Activated effector memory CD4-positive, alpha-beta T cell treated with Interleukin-2 at 50 U/mL for 16 hours (primary cell): ENCODE data around the gene DIP2C.
"Not testable (repeated sequence)": the region's sequence is repeated elsewhere in the genome, so short reads cannot be mapped to it uniquely, and the experiment has no call there.

Experiments used
- DNase-seq: peaks from one replicate; pipeline ENCODE4 v3.0.0-alpha.2; 2020

The DIP2C gene

DNA sequence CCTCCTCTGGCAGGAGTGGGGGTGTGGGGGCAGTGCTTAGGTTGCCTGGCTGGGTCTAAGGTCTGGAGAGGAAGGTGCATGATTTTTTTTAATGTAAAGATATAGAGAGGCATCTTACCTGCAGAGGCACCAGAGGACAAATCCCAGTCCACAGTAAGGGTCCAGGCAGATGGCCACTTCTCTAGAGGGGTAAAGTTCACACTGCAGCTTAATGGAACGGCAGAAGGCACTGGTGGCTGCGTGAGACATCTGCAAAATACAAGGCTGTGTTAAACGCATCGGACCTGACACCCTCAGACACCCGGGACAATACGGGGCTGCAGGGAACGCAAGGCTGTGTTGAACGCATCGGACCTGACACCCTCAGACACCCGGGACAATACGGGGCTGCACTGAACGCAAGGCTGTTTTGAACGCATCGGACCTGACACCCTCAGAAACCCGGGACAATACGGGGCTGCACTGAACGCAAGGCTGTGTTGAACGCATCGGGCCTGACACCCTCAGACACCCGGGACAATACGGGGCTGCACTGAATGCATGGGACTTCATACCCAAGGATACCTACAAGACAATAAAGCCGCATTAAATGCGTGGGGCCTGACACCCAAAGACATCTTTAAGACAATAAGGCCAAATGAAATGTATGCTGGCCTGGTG lies 348.3 kb downstream of the DIP2C start:
- no peak for DNase-seq

- DNase-seq, result no peak
Observed at GRCh38 chr10:340646-341045, 348.8 kb downstream of the DIP2C start.

DNA sequence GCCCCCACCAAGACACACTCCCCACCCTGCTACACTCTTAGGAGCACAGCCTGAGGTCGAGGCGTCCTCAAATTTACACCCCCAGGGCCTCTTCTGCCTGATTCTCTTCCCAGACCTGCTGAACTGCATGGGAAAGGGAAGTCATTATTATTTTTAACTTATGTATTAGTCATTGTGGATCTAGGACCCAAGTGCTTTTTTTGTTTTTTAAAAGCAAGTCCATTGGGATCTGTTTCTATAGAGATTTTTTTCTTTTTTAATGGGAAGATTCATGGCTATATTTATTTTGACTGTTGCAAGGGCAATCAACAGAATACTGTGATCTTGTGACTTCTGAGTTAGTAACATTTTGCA lies 350.5 kb downstream of the DIP2C start:
- DNase-seq, result no peak

DNA sequence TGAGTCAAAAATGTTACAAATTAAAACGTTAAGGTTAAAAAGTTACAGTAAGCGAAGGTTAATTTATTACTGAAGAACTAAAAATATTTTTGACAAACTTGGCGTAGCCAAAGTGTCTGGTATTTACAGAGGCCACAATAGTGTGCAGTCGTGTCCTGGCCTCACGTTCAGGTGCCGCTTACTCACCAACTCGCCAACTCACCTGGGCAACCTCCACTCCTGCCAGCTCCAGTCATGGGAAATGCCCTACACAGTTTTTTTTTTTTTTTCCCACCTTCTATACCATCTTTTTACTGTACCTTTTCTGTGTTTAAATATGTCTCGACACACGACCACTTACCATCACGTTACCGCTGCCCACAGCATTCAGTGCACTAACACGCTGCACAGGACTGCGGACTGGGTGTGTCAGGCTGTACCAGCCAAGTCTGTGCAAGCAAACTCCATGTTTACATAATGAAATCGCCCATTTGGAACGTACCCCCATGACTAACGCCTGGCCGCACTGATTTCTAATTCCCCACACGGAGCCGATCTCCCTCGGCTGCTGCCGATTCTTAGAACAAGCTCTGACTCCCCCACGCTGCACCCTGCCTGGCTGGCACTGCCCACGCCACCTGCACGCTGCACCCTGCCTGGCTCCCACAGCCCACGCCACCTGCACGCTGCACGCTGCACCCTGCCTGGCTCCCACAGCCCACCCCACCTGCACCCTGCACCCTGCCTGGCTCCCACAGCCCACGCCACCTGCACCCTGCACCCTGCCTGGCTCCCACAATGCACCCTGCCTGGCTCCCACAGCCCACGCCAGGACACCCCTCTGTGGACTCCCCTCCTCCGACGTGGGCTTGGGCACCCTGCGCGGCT lies 351.1 kb downstream of the DIP2C start:
- DNase-seq, result no peak

- DNase-seq, result no peak
Observed at GRCh38 chr10:336247-336646, 353.2 kb downstream of the DIP2C start.

DNA sequence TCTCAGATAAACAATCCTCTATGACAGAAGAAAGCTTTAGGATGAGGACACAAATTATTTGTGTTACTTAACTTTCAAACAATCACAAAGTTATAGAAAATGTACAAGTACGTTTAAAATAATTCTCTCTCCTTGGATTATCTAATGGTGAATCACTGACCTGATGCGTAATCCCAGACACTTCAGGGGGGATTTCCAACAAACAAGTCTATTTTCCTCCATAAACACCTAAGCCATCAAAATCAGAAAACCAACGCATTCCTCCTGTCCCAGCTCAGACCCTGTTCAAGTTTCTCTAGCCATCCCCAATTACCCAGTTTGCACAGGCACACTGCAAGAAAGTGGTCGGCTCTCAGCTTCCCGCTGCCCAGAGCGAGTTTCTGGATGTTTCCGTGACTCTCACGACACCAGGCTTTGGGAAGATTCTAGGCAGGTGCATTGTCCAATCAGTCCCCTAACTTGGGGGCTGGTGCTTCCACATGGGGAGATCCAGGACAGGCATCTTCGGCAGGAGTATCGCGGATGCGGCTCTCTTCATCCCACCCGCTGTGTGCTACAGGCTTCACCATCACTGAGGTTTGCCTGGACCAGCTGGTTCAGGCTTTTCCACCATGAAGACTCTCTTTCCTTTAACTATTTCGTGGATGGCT lies 354.2 kb downstream of the DIP2C start:
- DNase-seq, result no peak

DNA sequence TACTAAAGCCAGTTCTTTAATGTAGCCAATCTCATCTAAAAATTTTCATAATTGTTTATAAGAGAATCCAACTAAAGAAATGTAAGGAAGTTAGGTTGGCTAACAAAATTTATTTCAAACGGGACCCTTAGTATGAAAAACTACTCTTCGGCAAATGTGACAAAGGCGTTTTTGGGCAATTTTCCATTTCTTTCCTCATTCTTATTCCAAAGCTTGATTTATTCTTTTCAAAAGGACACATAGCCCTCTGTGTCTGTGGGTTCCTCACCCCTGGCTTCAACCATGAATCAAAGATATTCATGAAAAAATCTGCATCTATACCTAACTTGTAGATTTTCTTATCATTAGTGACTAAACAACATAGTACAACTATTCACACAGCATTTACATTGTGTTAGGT lies 358.3 kb downstream of the DIP2C start:
- DNase-seq, result no peak

DNA sequence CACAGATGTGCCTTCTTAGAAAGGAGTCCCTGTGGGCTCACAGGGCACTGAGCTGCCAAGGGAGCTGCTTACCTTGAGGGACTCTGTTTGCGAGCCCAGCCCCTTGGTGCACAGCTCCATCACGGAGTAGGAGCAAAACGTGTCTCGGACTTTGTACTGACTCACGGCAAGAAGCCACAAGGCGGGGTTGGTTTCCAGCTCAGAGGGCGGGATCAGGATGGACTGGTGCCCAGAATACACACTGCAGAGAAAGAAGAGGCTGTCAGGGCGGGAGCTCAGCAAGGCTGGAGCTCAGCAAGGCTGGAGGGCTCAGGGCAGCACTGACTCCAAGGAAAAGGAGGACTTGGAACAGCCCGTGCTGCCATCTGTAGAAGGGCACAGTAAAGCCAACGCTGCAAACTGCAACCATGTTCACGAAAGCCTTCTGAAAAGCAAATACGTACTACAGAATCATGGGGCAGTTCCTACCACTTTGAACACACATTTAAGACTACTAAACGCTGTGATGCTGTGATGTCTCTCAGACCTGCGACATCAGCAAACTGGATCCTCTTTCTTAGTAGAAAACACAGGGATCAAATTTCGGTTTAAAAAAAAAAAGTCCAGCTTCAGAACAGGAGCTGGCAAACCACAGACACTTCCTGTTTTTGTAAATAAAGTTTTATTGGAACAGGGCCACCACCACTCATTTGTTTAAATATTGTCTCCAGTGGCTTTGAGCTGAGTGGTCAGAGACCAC lies 359.9 kb downstream of the DIP2C start:
- DNase-seq, result peak; percentile 32

GRCh38 chr10:327889-328852 lies 361.3 kb downstream of the DIP2C start:
- no peak for DNase-seq

DNA sequence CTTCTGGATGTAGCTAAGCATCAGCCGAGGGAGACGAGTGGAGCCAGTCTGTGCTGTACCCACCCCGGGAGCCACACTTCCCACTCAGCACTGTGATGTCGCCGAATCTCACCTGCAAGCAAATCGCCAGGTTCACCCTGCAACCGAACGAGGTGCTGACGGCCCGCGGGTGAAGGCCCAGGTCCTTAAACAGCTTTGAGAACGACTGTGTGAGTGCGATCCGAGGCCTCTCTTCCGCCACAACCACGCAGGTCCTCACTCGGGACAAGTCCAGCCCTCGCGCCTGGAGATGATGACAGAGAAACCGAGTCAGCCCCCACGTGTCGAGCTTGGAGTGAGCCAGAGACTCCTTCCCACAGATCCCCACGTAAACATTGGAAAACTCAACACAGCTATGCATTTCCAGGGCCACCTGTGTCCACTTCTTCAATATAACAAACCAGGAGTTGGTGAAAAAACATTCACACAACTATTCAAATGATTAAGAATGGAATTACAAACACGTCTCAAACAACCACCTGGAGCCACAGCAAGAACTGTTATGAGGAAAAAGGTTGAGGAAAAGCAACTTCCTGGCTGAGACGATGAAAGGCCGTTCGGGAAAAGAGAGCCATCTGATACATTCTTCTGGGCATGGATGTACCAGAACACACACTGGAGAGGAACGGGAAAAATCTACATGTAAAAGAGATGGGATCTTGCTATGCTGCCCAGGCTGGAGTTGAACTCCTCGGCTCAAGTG lies 362.4 kb downstream of the DIP2C start:
- DNase-seq, result no peak

- no peak for DNase-seq
Observed at GRCh38 chr10:326350-326749, 363.1 kb downstream of the DIP2C start.

- no peak for DNase-seq
Observed at GRCh38 chr10:325282-325681, 364.2 kb downstream of the DIP2C start.

DNA sequence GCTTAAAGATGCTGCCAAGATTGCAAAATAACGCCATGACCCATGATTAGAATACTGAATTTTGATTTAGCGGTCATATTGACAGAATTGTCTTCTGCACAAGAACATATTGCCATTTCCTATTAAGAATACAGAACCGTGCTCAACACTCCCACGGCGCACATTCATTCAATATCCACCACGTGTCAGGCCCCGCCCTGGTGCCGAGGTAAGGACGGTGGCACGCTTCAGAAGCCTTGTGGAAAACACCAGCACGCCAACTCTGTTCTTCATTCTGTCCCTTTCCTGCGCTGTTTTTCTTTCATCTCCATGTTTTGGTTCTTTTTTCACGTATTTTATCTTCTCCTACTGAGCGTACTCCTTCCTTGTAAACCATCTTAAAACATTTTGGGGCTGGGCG lies 364.9 kb downstream of the DIP2C start:
- DNase-seq, result no peak

DNA sequence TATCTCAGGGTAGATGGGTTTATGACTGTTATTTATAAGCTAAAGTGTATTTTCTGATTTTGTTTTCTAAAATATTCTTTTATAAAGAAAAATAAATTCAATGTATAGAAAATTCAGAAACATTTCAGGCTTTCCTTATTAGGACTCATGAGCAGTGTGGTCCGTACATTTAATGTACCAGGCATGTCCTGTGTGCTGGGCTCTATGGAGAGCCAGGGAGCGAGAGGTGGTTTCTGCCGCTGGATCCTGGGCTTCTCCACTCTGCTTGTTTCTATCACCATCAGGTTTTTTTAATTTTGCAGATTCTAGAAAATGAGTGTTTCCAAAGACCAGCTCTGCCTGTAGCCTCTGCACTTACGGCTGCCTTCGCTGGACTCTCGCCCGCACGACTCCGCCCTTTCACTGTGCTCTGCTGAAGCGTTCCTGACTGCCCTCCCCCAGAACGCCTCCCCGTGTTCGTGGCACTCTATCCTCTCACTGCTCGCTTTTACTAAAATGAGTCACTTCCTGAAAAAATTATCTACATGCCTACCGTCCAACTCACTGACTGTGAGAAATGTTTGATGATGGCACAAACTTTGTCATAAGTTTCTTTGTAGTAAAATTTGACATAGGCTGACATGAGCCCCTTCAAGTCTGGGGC lies 365.7 kb downstream of the DIP2C start:
- peak; percentile 45 for DNase-seq

DNA sequence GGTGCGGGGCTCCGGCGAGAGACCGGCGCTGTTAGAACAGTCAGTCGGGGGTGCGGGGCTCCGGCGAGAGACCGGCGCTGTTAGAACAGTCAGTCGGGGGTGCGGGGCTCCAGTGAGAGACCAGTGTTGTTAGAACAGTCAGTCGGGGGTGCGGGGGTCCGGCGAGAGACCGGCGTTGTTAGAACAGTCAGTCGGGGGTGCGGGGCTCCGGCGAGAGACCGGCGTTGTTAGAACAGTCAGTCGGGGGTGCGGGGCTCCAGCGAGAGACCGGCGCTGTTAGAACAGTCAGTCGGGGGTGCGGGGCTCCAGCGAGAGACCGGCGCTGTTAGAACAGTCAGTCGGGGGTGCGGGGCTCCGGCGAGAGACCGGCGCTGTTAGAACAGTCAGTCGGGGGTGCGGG lies 366.4 kb downstream of the DIP2C start:
- DNase-seq, result not testable (repeated sequence)

- no peak for DNase-seq
Observed at GRCh38 chr10:320771-321170, 368.7 kb downstream of the DIP2C start.

DNA sequence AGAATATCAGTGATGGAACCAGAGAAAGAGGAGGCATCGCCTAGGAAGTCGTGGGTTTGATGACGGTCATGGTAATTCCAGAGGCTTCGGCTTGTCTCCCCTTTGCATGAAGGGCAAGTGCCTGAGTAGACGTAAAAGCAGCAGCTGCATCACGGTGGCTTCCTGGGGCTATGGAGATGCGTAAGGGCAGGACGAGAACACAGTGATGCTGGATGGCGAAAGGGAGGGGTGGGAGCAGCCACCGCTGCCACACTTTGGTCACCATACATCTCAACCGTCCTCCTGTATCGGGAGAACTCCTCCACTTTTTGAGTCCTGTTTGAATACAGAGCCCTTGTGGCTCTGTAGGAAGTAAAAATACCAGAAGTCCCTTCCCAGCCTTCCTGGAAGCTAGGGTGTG lies 371.5 kb downstream of the DIP2C start:
- DNase-seq, result no peak

DNA sequence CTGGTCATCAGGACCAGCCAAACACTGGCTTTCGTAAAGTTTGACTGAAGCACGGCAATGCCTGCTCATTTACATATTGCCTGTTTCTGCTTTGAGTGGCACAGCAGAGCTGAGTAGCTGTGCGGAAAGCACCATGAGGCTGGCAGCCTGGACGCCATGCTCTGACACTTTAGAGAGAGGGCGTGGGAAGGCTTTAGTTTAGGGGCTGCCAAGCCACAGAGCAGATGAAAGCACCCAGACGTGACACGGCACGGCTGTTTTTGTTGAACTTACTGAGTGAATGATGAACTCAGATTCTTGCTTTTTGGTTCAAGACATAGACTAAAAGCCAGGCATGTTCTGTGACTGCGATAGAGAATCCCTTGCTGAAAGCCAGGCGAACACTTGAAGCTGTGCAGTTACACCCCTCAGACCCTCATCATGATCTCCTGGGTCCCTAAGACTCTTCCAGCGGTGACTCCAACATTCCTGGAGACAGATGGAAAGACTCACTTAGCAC lies 372.1 kb downstream of the DIP2C start:
- DNase-seq, result no peak

GRCh38 chr10:316390-316789 lies 373.1 kb downstream of the DIP2C start:
- DNase-seq, result no peak

- no peak for DNase-seq
Observed at GRCh38 chr10:314871-315270, 374.6 kb downstream of the DIP2C start.

DNA sequence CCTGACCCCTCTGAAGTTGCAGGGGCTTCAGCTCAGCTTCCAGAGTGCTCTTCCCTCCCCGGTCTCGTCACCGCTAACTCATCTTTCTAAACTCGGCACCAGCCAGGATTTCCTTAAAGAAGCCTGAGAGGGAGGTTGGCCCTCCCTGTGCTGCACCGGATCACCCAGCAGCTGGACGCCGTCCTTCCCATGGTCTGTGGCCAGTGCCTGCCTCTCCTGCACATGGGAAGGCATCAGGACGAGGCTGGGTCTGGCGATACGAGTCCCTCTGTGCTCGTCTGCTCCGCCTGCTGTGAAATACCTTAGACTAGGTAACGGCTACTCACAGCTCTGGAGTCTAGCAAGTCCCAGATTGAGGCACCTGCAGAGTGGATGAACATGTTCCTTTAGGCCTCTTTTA lies 375.1 kb downstream of the DIP2C start:
- DNase-seq, result no peak
